ENCODE data around the gene CELSR1.
A peak's percentile ranks its signal among the peaks of the same experiment; 100 is the strongest.

Gene CELSR1

GRCh38 chr22:46445771-46446420 is 91.5 kb downstream of the CELSR1 start:
- H3K36me3 Mint-ChIP-seq (ENCODE audit: low read depth), result no peaks in the 10 kb centered on the region
- peaks cover 69% of the 10 kb centered on the region for H3K4me1 Mint-ChIP-seq
- H3K27ac Mint-ChIP-seq, result peak overlapping the region; percentile 84
- no peak for DNase-seq
- no peaks in the 10 kb centered on the region for H3K9me3 Mint-ChIP-seq
- H3K4me3 Mint-ChIP-seq, result no peak overlapping the region
- no peaks in the 10 kb centered on the region for H3K27me3 Mint-ChIP-seq (ENCODE audit: low read depth, poor library complexity)
- TF ChIP-seq, protein P1, sequence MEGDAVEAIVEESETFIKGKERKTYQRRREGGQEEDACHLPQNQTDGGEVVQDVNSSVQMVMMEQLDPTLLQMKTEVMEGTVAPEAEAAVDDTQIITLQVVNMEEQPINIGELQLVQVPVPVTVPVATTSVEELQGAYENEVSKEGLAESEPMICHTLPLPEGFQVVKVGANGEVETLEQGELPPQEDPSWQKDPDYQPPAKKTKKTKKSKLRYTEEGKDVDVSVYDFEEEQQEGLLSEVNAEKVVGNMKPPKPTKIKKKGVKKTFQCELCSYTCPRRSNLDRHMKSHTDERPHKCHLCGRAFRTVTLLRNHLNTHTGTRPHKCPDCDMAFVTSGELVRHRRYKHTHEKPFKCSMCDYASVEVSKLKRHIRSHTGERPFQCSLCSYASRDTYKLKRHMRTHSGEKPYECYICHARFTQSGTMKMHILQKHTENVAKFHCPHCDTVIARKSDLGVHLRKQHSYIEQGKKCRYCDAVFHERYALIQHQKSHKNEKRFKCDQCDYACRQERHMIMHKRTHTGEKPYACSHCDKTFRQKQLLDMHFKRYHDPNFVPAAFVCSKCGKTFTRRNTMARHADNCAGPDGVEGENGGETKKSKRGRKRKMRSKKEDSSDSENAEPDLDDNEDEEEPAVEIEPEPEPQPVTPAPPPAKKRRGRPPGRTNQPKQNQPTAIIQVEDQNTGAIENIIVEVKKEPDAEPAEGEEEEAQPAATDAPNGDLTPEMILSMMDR (IDR thresholded peaks at IDR 0.05), result no peak

- H3K36me3 Mint-ChIP-seq (ENCODE audit: low read depth), result no peaks in the 10 kb centered on the region
- H3K4me3 Mint-ChIP-seq, result no peak overlapping the region
- H3K27ac Mint-ChIP-seq, result no peak overlapping the region
- TF ChIP-seq, protein P1 (IDR thresholded peaks at IDR 0.05), result no peak
- no peaks in the 10 kb centered on the region for H3K27me3 Mint-ChIP-seq (ENCODE audit: low read depth, poor library complexity)
- H3K9me3 Mint-ChIP-seq, result no peaks in the 10 kb centered on the region
- no peak for DNase-seq
- peaks cover 58% of the 10 kb centered on the region for H3K4me1 Mint-ChIP-seq
Observed at GRCh38 chr22:46444390-46444854, 93.0 kb downstream of the CELSR1 start.

DNA sequence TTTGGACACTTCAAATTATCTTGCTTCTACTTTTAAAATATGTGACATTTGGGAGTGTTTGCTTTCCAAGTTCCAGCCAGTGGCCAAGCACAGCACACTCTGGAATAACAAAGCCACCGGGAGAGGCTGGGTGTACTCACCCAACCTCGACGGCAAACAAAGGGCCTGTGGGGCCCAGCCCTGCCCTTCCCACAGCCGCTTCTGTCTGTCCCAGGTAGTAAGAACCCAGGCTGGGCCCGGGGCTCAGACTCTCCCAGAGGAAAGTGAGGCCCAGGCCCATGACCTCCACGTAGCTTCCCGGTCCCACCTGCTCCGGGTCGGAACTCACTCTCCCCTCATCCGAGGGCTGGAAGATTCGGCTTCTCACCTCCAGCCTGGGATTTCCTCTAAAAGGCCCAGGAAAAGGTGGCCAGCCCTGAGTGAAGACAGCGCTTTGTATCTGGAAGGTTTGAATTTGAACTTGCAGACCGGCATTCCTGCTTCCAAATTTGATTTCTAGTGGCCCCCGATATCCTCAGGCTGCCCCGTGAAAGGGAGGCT is 93.5 kb downstream of the CELSR1 start:
- Mint-ChIP-seq H3K4me1 (peaks cover 53% of the 10 kb centered on the region), H3K9me3 (no peaks in the 10 kb centered on the region), H3K4me3 (peak overlapping the region; percentile 37), H3K36me3 (ENCODE audit: low read depth) (no peaks in the 10 kb centered on the region), H3K27me3 (ENCODE audit: low read depth, poor library complexity) (no peaks in the 10 kb centered on the region), H3K27ac (no peak overlapping the region)
- TF ChIP-seq, protein P1 (IDR thresholded peaks at IDR 0.05), result no peak
- peak; percentile 37 for DNase-seq

DNA sequence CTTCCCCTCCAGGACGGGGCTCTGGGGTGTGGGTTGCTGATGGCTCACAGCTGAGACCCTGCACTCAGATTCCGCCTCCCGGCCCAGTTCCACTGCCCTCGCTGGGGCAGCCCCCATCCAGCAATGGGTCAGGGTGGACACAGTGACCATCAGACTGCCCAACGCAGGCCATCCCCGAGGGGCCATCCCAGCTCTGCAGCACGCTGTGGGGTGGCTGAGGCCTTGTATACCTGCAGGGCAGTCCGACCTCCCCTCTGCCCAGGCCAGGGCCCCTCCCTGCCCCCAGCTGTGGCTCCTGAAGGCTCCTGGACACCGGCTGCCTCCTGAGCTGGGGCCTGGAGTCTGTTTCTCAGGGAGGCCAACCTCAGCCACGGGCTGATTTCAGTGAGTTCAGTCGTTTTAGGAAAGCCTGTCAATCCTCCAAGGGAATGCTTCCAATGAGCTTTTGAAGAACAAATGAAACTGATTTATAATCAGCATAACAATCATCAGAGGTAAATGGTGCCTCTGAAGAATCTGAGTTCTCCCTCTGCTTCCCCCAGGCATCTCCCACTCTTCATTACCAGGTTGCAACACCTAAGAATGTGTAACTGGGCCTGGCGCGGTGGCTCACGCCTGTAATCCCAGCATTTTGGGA is 95.1 kb downstream of the CELSR1 start:
- H3K4me1 Mint-ChIP-seq, result peaks cover 53% of the 10 kb centered on the region
- TF ChIP-seq, protein P1 (IDR thresholded peaks at IDR 0.05), result no peak
- no peaks in the 10 kb centered on the region for H3K9me3 Mint-ChIP-seq
- H3K4me3 Mint-ChIP-seq, result no peak overlapping the region
- H3K36me3 Mint-ChIP-seq (ENCODE audit: low read depth), result no peaks in the 10 kb centered on the region
- no peak for DNase-seq
- no peak overlapping the region for H3K27ac Mint-ChIP-seq
- peaks cover 4% of the 10 kb centered on the region for H3K27me3 Mint-ChIP-seq (ENCODE audit: low read depth, poor library complexity)

GRCh38 chr22:46439576-46440465 is 97.6 kb downstream of the CELSR1 start:
- Mint-ChIP-seq H3K27me3 (ENCODE audit: low read depth, poor library complexity) (peaks cover 4% of the 10 kb centered on the region), H3K27ac (no peak overlapping the region), H3K9me3 (no peaks in the 10 kb centered on the region), H3K36me3 (ENCODE audit: low read depth) (no peaks in the 10 kb centered on the region), H3K4me3 (no peak overlapping the region), H3K4me1 (peaks cover 37% of the 10 kb centered on the region)
- DNase-seq, result no peak
- TF ChIP-seq, protein P1 (IDR thresholded peaks at IDR 0.05), result no peak
